ENCODE measurements around the gene IQGAP1. TPM values are rescaled to one million over a fixed set of nuclear protein-coding genes. Genes with fewer than 3 reads are reported as not detected.

The IQGAP1 gene
- total and polyA plus RNA-seq, 2 donors (not counting 1 experiment from before 2014, with no cell fraction given): 222 to 270 TPM

GRCh38 chr15:90550919-90551318 is 162.9 kb downstream of the IQGAP1 start:
- Histone ChIP-seq H3K27me3 (ENCODE audit: control insufficient read depth, insufficient read depth, low read length) (no peaks in the 10 kb centered on the region), H3K4me3 (replicated peaks in 1 of 4; ENCODE audit: control extremely low read depth in 1 of 4, insufficient read depth in 1 of 4, low read depth in 3 of 4, low read length in 4 of 4) (no peak overlapping the region), H3K27ac (ENCODE audit: insufficient read depth, low read length) (no peak overlapping the region), H3K36me3 (ENCODE audit: control insufficient read depth, insufficient read depth, low read length) (no peaks in the 10 kb centered on the region), H4K20me1 (ENCODE audit: control insufficient read depth, extremely low read depth, insufficient read depth, low read length) (no peaks in the 10 kb centered on the region), H3K4me1 (ENCODE audit: control insufficient read depth, extremely low read depth, insufficient read depth, low read length) (peaks cover 9% of the 10 kb centered on the region), H3K9ac (ENCODE audit: insufficient read depth, low read length) (no peak overlapping the region), H2AFZ (ENCODE audit: low read length) (no peak overlapping the region), H3K9me3 (ENCODE audit: control insufficient read depth, insufficient read depth, low read depth, low read length) (no peaks in the 10 kb centered on the region), H3K79me2 (ENCODE audit: control insufficient read depth, insufficient read depth, low read length) (peaks cover 9% of the 10 kb centered on the region), H3K4me2 (ENCODE audit: extremely low read depth, insufficient read depth, low read length) (no peak overlapping the region)
- DNase-seq (ENCODE audit: low read depth in 2 of 2): peak in 1 of 2 donors; percentile 36
- no peak for TF ChIP-seq EZH2 (IDR thresholded peaks at IDR 0.05; ENCODE audit: low read length, missing control alignments)
- TF ChIP-seq CTCF (conservative IDR thresholded peaks at IDR 0.05 in 1 of 2, IDR thresholded peaks at IDR 0.05 in 1 of 2; ENCODE audit: low read depth in 1 of 2, low read length in 2 of 2): no peak

Other genes with a start within 250 kb of the IQGAP1 start
- 14.1 and 30.4 TPM in 2 replicates for gene SEMA4B, start 186.9 kb upstream of the IQGAP1 start, total RNA-seq
- gene SEMA4B, start 186.9 kb upstream of the IQGAP1 start, polyA plus RNA-seq: 9.5 and 12.8 TPM in 2 replicates
- gene CIB1, start 154.3 kb upstream of the IQGAP1 start, total RNA-seq: 17.7 and 27.7 TPM in 2 replicates
- gene CIB1, start 154.3 kb upstream of the IQGAP1 start, polyA plus RNA-seq: 42.7 and 62.2 TPM in 2 replicates
- gene GDPGP1, start 154.0 kb upstream of the IQGAP1 start, total RNA-seq: 6.2 and 9.7 TPM in 2 replicates
- 1.9 and 2.5 TPM in 2 replicates for gene GDPGP1, start 154.0 kb upstream of the IQGAP1 start, polyA plus RNA-seq
- under 0.01 TPM in 1 of 2 replicates, not detected in the other for gene TTLL13, start 138.7 kb upstream of the IQGAP1 start, total RNA-seq
- gene TTLL13, start 138.7 kb upstream of the IQGAP1 start, polyA plus RNA-seq: 0.03 and 0.08 TPM in 2 replicates
- 96.1 and 96.8 TPM in 2 replicates for gene NGRN, start 122.6 kb upstream of the IQGAP1 start, total RNA-seq
- 55.3 and 58.7 TPM in 2 replicates for gene NGRN, start 122.6 kb upstream of the IQGAP1 start, polyA plus RNA-seq
- gene ZNF774, start 36.0 kb upstream of the IQGAP1 start, total RNA-seq: 1.3 and 1.8 TPM in 2 replicates
- gene ZNF774, start 36.0 kb upstream of the IQGAP1 start, polyA plus RNA-seq: 1.2 and 1.3 TPM in 2 replicates
- gene CRTC3, start 141.7 kb downstream of the IQGAP1 start, total RNA-seq: 12.3 and 18.3 TPM in 2 replicates
- 18.9 and 23.4 TPM in 2 replicates for gene CRTC3, start 141.7 kb downstream of the IQGAP1 start, polyA plus RNA-seq